Activated naive CD8-positive, alpha-beta T cell treated with anti-CD3 and anti-CD28 coated beads, Interleukin-2, amount 50 U/mL, for 16 hours (primary cell): ENCODE results near the gene TBC1D25.

Source experiments
- DNase-seq: peaks from one replicate; pipeline ENCODE4 v3.0.0-alpha.2; 2020; ENCODE audit warnings: low read depth, low spot score

Gene TBC1D25

GRCh38 chrX:48539345-48540027 is at the start of gene TBC1D25:
Gene TBC1D25, plus strand, starts transcription at chrX:48539714. Its CDS starts 84 bp downstream, at chrX:48539798.
- peak; percentile 91 for DNase-seq

GRCh38 chrX:48489892-48490291 is 49.6 kb upstream of the TBC1D25 start:
- DNase-seq: no peak

- DNase-seq: no peak
Measured at GRCh38 chrX:48490661-48491060, 48.9 kb upstream of the TBC1D25 start.

GRCh38 chrX:48491809-48492208 is 47.7 kb upstream of the TBC1D25 start:
- DNase-seq: no peak

GRCh38 chrX:48492293-48492910 is 47.1 kb upstream of the TBC1D25 start:
- no peak for DNase-seq

- DNase-seq: no peak
Measured at GRCh38 chrX:48493890-48494364, 45.6 kb upstream of the TBC1D25 start.

GRCh38 chrX:48496660-48497059 is 42.9 kb upstream of the TBC1D25 start:
- DNase-seq: no peak

GRCh38 chrX:48497871-48498270 is 41.6 kb upstream of the TBC1D25 start:
- DNase-seq: no peak

- DNase-seq: no peak
Measured at GRCh38 chrX:48498374-48498809, 41.1 kb upstream of the TBC1D25 start.

GRCh38 chrX:48504261-48504660 is 35.3 kb upstream of the TBC1D25 start:
- no peak for DNase-seq

- no peak for DNase-seq
Measured at GRCh38 chrX:48505481-48505880, 34.0 kb upstream of the TBC1D25 start.

- no peak for DNase-seq
Measured at GRCh38 chrX:48507246-48507645, 32.3 kb upstream of the TBC1D25 start.

- peak; percentile 64 for DNase-seq
Measured at GRCh38 chrX:48508400-48509244, 30.9 kb upstream of the TBC1D25 start, which contains the start of gene PORCN. Gene PORCN, plus strand, starts transcription at chrX:48508992. Its CDS starts 829 bp downstream, at chrX:48509821.

GRCh38 chrX:48509245-48509590 is 30.3 kb upstream of the TBC1D25 start:
- DNase-seq: no peak

GRCh38 chrX:48509619-48510018 is 29.9 kb upstream of the TBC1D25 start:
- no peak for DNase-seq

GRCh38 chrX:48511560-48511959 is 28.0 kb upstream of the TBC1D25 start:
- DNase-seq: no peak

- no peak for DNase-seq
Measured at GRCh38 chrX:48512371-48512935, 27.1 kb upstream of the TBC1D25 start.

GRCh38 chrX:48513670-48514069 is 25.8 kb upstream of the TBC1D25 start:
- DNase-seq: no peak

GRCh38 chrX:48514126-48514806 is 25.2 kb upstream of the TBC1D25 start:
- no peak for DNase-seq

GRCh38 chrX:48514868-48515460 is 24.6 kb upstream of the TBC1D25 start:
- DNase-seq: no peak

GRCh38 chrX:48515842-48516241 is 23.7 kb upstream of the TBC1D25 start:
- DNase-seq: no peak
